Mammary epithelial cell (primary cell): Measurements from ENCODE around the gene ALDH2.
"Not testable (repeated sequence)": the region's sequence is repeated elsewhere in the genome, so short reads cannot be mapped to it uniquely, and the experiment has no call there.

Experiments used
- EZH2 ChIP-seq: IDR thresholded peaks from 2 replicates; pipeline ENCODE4 v1.6.1; 2012; ENCODE audit warnings: low read length, inconsistent platforms, borderline replicate concordance
- TF ChIP-seq, protein P1 (sequence below), 2 donors: IDR thresholded peaks in 1 of 2; conservative IDR thresholded peaks in 1 of 2; 2 replicates each; pipeline ENCODE4 v1.5.1; 2011 to 2012; ENCODE audit warnings: inconsistent platforms in 2 of 2, low read length in 2 of 2, mild to moderate bottlenecking in 2 of 2, control low read depth in 1 of 2, low read depth in 1 of 2; ENCODE audit not compliant: insufficient read depth in 1 of 2; ENCODE audit errors: extremely low read depth in 1 of 2

DNA sequence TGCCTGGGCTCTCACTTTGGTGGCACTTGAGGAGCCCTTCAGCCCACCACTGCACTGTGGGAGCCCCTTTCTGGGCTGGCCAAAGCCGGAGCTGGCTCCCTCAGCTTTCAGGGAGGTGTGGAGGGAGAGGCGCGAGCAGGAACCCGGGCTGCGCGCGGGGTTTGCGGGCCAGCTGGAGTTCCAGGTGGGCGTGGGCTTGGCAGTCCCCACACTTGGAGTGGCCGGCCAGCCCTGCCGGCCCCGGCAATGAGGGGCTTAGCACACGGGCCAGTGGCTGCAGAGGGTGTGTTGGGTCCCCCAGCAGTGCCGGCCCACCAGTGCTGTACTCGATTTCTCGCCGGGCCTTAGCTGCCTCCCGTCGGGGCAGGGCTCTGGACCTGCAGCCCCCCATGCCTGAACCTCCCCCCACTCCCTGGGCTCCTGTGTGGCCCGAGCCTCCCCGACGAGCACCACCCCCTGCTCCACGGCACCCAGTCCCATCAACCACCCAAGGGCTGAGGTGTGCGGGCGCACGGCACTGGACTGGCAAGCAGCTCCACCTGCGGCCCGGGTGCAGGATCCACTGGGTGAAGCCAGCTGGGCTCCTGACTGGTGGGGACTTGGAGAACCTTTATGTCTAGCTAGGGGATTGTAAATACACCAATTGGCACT lies 68.9 kb downstream of the ALDH2 start:
- TF ChIP-seq EZH2: not testable (repeated sequence)
- TF ChIP-seq, protein P1, sequence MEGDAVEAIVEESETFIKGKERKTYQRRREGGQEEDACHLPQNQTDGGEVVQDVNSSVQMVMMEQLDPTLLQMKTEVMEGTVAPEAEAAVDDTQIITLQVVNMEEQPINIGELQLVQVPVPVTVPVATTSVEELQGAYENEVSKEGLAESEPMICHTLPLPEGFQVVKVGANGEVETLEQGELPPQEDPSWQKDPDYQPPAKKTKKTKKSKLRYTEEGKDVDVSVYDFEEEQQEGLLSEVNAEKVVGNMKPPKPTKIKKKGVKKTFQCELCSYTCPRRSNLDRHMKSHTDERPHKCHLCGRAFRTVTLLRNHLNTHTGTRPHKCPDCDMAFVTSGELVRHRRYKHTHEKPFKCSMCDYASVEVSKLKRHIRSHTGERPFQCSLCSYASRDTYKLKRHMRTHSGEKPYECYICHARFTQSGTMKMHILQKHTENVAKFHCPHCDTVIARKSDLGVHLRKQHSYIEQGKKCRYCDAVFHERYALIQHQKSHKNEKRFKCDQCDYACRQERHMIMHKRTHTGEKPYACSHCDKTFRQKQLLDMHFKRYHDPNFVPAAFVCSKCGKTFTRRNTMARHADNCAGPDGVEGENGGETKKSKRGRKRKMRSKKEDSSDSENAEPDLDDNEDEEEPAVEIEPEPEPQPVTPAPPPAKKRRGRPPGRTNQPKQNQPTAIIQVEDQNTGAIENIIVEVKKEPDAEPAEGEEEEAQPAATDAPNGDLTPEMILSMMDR (conservative IDR thresholded peaks at IDR 0.05 in 1 of 2, IDR thresholded peaks at IDR 0.05 in 1 of 2; ENCODE audit: extremely low read depth in 1 of 2, insufficient read depth in 1 of 2, low read depth in 1 of 2, low read length in 2 of 2): not testable (repeated sequence)
